ENCODE results near the gene TRIM8.

Gene TRIM8

GRCh38 chr10:102677331-102678067 is 33.2 kb downstream of the TRIM8 start:
- DNase-seq (ENCODE audit: insufficient read length, low spot score) (no peak), FAIRE-seq (no peak)
- TF ChIP-seq CTCF (IDR thresholded peaks at IDR 0.05; ENCODE audit: insufficient read depth, missing control alignments), result no peak

DNA sequence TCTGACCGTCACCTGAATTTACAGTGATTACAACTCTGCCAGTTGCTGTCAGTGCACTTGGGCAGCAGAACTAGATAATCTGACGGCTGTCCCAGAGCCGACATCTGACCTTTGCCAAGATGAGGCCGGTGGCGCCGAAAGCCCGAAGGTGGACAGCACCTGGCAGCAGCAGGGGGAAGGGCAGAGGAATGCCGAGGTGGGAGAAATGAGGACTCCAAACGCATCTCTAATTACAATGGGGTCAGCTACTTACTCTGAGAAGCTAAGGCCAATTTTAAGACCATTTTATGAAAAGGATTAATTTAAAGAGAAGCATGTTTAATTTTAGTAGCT is 33.8 kb downstream of the TRIM8 start:
- no peak for FAIRE-seq
- no peak for DNase-seq (ENCODE audit: insufficient read length, low spot score)
- no peak for TF ChIP-seq CTCF (IDR thresholded peaks at IDR 0.05; ENCODE audit: insufficient read depth, missing control alignments)

DNA sequence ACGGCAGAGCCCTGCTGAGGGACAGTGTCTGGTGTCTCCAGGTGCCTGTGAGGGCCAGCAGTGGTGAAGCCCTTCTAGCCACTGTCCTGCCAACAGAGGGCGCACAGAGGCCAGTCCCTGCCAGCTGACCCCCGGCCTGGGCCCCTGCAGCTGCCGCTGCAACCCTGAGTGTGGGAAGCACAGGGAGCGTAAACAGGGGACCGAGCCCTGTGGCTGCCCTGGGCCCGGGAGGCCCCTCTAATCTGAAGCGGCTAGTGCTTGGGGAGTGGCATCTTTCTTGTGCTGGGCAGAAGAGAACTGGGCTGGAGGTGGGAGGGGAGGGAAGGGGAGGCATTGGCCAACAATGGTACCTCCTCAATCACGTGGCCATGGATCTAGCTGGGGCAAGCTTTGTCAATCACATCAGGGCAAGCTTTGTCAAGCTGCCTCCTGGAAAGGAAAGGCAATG is 34.6 kb downstream of the TRIM8 start:
- peak; percentile 54 for TF ChIP-seq CTCF (IDR thresholded peaks at IDR 0.05; ENCODE audit: insufficient read depth, missing control alignments)
- FAIRE-seq, result no peak
- DNase-seq (ENCODE audit: insufficient read length, low spot score), result no peak

GRCh38 chr10:102679596-102679995 is 35.3 kb downstream of the TRIM8 start:
- FAIRE-seq (no peak), DNase-seq (ENCODE audit: insufficient read length, low spot score) (no peak)
- TF ChIP-seq CTCF (IDR thresholded peaks at IDR 0.05; ENCODE audit: insufficient read depth, missing control alignments), result no peak

- DNase-seq (ENCODE audit: insufficient read length, low spot score) (no peak), FAIRE-seq (no peak)
- TF ChIP-seq CTCF (IDR thresholded peaks at IDR 0.05; ENCODE audit: insufficient read depth, missing control alignments), result no peak
Measured at GRCh38 chr10:102681696-102682095, 37.4 kb downstream of the TRIM8 start.

DNA sequence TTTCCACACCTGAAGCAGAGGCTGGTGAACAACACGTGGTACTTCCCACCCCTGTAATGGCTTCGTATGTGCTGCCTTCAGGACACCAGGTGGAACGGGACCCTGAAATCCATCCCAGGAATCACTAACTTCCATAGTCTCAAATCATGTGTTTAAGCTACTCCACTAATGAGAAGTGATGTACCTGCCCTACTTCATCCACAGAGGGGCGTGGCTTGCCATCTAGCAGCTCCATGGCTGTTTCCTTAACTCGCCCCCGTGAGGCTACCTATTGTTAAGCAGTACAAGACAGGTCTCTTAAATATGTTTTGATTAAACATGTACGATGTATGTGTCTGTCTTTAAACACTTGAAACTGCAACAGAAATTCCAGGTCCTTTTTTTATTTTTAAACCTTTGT is 38.1 kb downstream of the TRIM8 start:
- no peak for DNase-seq (ENCODE audit: insufficient read length, low spot score)
- FAIRE-seq, result no peak
- TF ChIP-seq CTCF (IDR thresholded peaks at IDR 0.05; ENCODE audit: insufficient read depth, missing control alignments), result no peak

GRCh38 chr10:102682981-102683380 is 38.7 kb downstream of the TRIM8 start:
- FAIRE-seq, result no peak
- no peak for DNase-seq (ENCODE audit: insufficient read length, low spot score)
- TF ChIP-seq CTCF (IDR thresholded peaks at IDR 0.05; ENCODE audit: insufficient read depth, missing control alignments), result no peak
